HUES64 (cell line): ENCODE measurements around the gene RTP2.

Experiments used
- H3K27ac ChIP-seq: 2 replicates; pipeline ENCODE4 v1.7.0; 2013; ENCODE audit warnings: low read depth, low read length, inconsistent platforms
- H3K27me3 ChIP-seq: 2 replicates; pipeline ENCODE4 v1.6.1; 2013; ENCODE audit warnings: mild to moderate bottlenecking, low read length; ENCODE audit not compliant: insufficient read depth
- H3K36me3 ChIP-seq: 2 replicates; pipeline ENCODE4 v1.6.1; 2013; ENCODE audit warnings: mild to moderate bottlenecking, low read length; ENCODE audit not compliant: insufficient read depth
- H3K4me1 ChIP-seq: 2 replicates; pipeline ENCODE4 v1.6.1; 2013; ENCODE audit warnings: mild to moderate bottlenecking, low read length, moderate library complexity; ENCODE audit not compliant: insufficient read depth
- H3K4me3 ChIP-seq: 2 replicates; pipeline ENCODE4 v1.5.1; 2013; ENCODE audit warnings: mild to moderate bottlenecking, low read length, moderate library complexity
- H3K9ac ChIP-seq: 2 replicates; pipeline ENCODE4 v1.6.1; 2013; ENCODE audit warnings: mild to moderate bottlenecking, low read depth, low read length
- H3K9me3 ChIP-seq: 2 replicates; pipeline ENCODE4 v1.6.1; 2013; ENCODE audit warnings: low read depth, low read length; ENCODE audit not compliant: insufficient read depth
- WGBS: fragments of 150-250, 120-280 bp; methylation state at CpG from one replicate; pipeline ENCODE4 v1.1.7; 2013; ENCODE audit warnings: missing lambda C conversion rate; 5-methylcytosine and 5-hydroxymethylcytosine counted together

The RTP2 gene

DNA sequence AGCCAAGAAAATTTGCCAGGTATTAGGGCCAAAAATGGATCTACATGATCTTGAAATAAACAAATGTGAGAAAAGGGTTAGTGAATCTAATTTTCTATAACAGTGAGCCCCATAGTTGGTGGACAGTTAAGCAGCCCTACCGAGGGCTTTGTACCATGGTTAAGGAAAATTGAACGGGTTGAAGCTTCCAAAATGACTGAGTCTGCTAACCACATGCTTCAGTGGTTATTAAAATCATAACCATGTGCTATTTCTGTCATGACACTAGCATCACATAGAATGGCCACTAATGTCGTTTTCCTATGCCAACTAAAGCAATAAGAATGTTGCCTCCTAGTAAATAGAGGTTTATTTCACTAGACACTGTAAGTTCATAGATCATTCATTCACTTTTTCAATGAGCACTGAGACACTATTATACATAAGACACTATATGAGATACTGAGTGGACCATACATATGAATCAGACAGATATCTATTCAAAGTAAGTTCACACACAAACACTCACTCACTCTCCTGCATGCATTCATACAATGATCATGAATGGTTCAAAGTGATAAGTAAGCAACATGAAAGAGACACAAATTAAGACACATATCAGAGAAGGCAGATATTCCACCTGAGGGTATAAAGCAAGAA, 36.5 kb downstream of the RTP2 start:
- peaks cover 4% of the 10 kb centered on the region; the same call in 1 of the 2 replicates for H3K4me1 ChIP-seq
- no peak overlapping the region for H3K27ac ChIP-seq
- no peak overlapping the region for H3K9ac ChIP-seq
- H3K36me3 ChIP-seq, result no peaks in the 10 kb centered on the region
- WGBS, result 98% methylated on average over 3 of the region's 3 CpGs
- H3K9me3 ChIP-seq, result no peaks in the 10 kb centered on the region
- H3K4me3 ChIP-seq, result no peak overlapping the region
- H3K27me3 ChIP-seq, result peaks cover 14% of the 10 kb centered on the region

DNA sequence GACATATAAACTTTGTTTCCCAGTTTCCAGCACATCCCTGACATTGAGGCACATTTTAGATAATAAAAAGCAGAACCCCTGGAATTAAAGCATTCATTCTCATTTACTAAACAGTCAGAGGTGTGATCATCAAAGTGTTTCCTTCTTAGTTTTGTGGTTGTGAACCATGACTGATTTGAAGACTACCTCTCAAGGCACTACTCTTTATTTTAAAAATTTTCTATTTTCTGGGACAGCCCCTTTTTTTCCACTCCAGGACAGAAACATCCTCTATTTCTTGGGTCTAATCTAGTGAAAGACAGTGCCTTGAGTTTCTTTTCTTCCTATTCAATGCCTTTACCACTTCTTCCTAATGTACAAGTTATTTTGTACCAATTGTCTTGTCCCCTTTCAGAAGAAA, 37.3 kb downstream of the RTP2 start:
- no peaks in the 10 kb centered on the region for H3K4me1 ChIP-seq
- no peaks in the 10 kb centered on the region for H3K9me3 ChIP-seq
- H3K4me3 ChIP-seq, result no peak overlapping the region
- H3K27me3 ChIP-seq, result peaks cover 6% of the 10 kb centered on the region; the same call in 1 of the 2 replicates
- H3K36me3 ChIP-seq, result no peaks in the 10 kb centered on the region
- H3K27ac ChIP-seq, result no peak overlapping the region
- no peak overlapping the region for H3K9ac ChIP-seq

DNA sequence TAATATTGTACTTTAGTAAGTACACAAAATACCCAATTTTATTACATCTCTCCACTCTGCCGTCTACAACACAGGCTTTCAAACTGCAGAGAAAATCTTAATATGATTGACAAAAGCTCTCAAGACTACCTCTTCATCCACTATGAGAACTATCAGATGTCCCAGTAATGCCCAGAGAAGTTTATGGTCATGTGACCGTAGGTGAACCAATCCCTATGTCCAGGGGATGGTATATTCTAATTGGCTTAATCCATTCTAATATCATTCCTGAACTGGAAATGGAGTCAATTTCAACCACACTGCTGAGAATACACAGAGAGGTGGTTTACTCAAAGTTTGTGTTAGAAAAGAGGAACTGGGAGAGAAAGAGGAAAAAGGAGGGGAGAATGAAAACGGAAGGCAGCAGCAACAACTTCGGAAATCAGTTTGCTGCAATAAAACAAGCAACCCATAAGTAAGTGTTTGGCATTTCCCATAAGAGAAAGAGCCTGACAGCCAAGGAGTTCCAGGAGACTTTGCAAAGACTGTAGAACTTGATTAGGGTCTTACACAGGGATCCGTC, 39.4 kb downstream of the RTP2 start:
- 89% methylated on average over 4 of the region's 5 CpGs for WGBS
- Histone ChIP-seq H3K27ac (no peak overlapping the region), H3K4me3 (no peak overlapping the region), H3K27me3 (no peaks in the 10 kb centered on the region), H3K36me3 (no peaks in the 10 kb centered on the region), H3K9me3 (no peaks in the 10 kb centered on the region), H3K9ac (no peak overlapping the region), H3K4me1 (no peaks in the 10 kb centered on the region)

DNA sequence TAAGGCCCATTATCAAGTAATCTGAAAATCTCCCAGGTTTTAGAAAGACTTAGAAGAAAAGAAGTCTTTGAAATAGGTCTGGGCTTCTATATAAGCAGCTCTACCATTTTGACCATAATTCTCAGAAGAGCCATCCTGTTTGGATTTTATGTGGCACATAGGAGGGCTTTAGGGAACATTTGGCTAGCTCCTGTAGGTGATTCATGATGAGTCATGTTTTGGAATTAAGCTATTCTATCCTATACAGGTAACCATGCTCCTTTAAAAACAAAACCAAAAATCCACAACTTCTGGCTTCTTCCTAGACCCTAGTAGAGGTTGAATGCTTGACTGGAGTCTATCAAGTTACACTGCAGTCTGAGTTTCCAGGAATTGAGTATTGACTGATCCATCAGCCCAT, 41.1 kb downstream of the RTP2 start:
- Histone ChIP-seq H3K27me3 (no peaks in the 10 kb centered on the region), H3K36me3 (no peaks in the 10 kb centered on the region), H3K4me3 (no peak overlapping the region), H3K9me3 (no peaks in the 10 kb centered on the region), H3K27ac (no peak overlapping the region), H3K9ac (no peak overlapping the region), H3K4me1 (no peaks in the 10 kb centered on the region)

DNA sequence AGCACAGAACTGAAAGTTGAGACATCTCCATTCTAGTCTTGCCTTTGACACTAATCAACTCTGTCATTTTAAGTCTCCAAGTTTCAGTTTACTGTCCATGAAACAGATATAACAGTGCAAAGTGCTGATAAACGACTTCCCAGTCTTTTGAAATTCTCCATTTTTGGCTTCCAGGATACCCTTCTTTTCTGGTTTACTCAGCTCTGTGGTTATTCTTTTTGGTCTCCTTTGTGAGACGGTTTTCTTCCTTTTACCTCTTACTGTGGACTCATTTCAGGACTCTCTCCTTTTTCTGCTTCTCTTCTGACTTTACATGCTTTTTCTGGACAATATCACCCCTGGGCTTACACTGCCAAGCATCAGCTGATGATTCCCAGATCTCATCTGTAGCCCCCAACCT, 51.1 kb downstream of the RTP2 start:
- Histone ChIP-seq H3K27me3 (peaks cover 3% of the 10 kb centered on the region; the same call in 1 of the 2 replicates), H3K36me3 (no peaks in the 10 kb centered on the region), H3K9ac (no peak overlapping the region), H3K4me1 (no peaks in the 10 kb centered on the region), H3K27ac (no peak overlapping the region), H3K9me3 (no peaks in the 10 kb centered on the region), H3K4me3 (no peak overlapping the region)
- 87% methylated on average over 2 of the region's 2 CpGs for WGBS
